ENCODE measurements around the gene SQSTM1. TPM values are rescaled to one million over a fixed set of nuclear protein-coding genes. Genes with fewer than 3 reads are reported as not detected.
A peak's percentile ranks its signal among the peaks of the same experiment; 100 is the strongest.

Gene SQSTM1
- total and polyA plus RNA-seq, 2 donors (not counting 1 experiment from before 2014, with no cell fraction given): 72.2 to 400 TPM

GRCh38 chr5:179839328-179840256 lies 18.9 kb downstream of the SQSTM1 start:
- no peak overlapping the region for H3K27ac ChIP-seq (ENCODE audit: low read length in 2 of 2)
- Mint-ChIP-seq H3K4me3 (no peak overlapping the region), H3K9me3 (ENCODE audit: insufficient read depth) (no peaks in the 10 kb centered on the region), H3K4me1 (peaks cover 7% of the 10 kb centered on the region), H3K27me3 (no peaks in the 10 kb centered on the region), H3K27ac (no peak overlapping the region)
- ChIA-PET CTCF (no interaction called here), POLR2A (interaction anchor here (0.7 to 1.0 kb wide), 2 partner anchors 19 kb away, joined by 3 to 7 read pairs; partner anchors contain the start of gene MRNIP)
- H3K4me2 ChIP-seq (replicated peaks; ENCODE audit: low read depth, low read length, poor library complexity, severe bottlenecking): no peak overlapping the region
- ATAC-seq (ENCODE audit: low read depth): no peak
- peaks cover 0 to 51% of the 10 kb centered on the region in 2 experiments for H3K36me3 ChIP-seq (replicated peaks in 1 of 2; ENCODE audit: control extremely low read depth in 1 of 2, control insufficient read depth in 1 of 2, extremely low read depth in 1 of 2, insufficient read depth in 2 of 2, low read length in 1 of 2)
- no peaks in the 10 kb centered on the region for H3K79me2 ChIP-seq (ENCODE audit: control insufficient read depth, insufficient read depth, low read length)
- H3K27me3 ChIP-seq (replicated peaks in 1 of 4; ENCODE audit: control extremely low read depth in 1 of 4, control insufficient read depth in 3 of 4, insufficient read depth in 4 of 4, low read length in 3 of 4): no peaks in the 10 kb centered on the region
- no peak overlapping the region for H3K4me3 ChIP-seq (ENCODE audit: control extremely low read depth in 1 of 5, extremely low read depth in 1 of 5, insufficient read depth in 1 of 5, low read depth in 2 of 5, low read length in 4 of 5)
- TF ChIP-seq, protein P1, sequence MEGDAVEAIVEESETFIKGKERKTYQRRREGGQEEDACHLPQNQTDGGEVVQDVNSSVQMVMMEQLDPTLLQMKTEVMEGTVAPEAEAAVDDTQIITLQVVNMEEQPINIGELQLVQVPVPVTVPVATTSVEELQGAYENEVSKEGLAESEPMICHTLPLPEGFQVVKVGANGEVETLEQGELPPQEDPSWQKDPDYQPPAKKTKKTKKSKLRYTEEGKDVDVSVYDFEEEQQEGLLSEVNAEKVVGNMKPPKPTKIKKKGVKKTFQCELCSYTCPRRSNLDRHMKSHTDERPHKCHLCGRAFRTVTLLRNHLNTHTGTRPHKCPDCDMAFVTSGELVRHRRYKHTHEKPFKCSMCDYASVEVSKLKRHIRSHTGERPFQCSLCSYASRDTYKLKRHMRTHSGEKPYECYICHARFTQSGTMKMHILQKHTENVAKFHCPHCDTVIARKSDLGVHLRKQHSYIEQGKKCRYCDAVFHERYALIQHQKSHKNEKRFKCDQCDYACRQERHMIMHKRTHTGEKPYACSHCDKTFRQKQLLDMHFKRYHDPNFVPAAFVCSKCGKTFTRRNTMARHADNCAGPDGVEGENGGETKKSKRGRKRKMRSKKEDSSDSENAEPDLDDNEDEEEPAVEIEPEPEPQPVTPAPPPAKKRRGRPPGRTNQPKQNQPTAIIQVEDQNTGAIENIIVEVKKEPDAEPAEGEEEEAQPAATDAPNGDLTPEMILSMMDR (IDR thresholded peaks at IDR 0.05): no peak
- no peak for TF ChIP-seq EZH2 (IDR thresholded peaks at IDR 0.05; ENCODE audit: borderline replicate concordance, insufficient read depth, low read depth, low read length, poor library complexity, severe bottlenecking)
- H3K4me1 ChIP-seq (ENCODE audit: control insufficient read depth in 2 of 2, insufficient read depth in 2 of 2, low read length in 2 of 2): peaks cover 3 to 8% of the 10 kb centered on the region in 2 donors
- WGBS (ENCODE audit: insufficient coverage): 95% methylated on average over 9 of the region's 16 CpGs
- H3K9me3 ChIP-seq (ENCODE audit: control extremely low read depth in 1 of 3, control insufficient read depth in 2 of 3, insufficient read depth in 1 of 3, low read length in 2 of 3): peaks cover 0 to 7% (median 0%) of the 10 kb centered on the region in 3 donors
- H2AFZ ChIP-seq (ENCODE audit: insufficient read depth, low read depth, low read length, poor library complexity, severe bottlenecking): no peak overlapping the region
- no peak for DNase-seq
- H3K9ac ChIP-seq (ENCODE audit: low read length): no peak overlapping the region
- intact Hi-C loops (cut with micrococcal nuclease): loop anchor here (5.0 kb wide), 1 partner anchor 37 kb away; no protein-coding TSS in a partner anchor
- H4K20me1 ChIP-seq (ENCODE audit: control insufficient read depth, insufficient read depth, low read length, poor library complexity, severe bottlenecking): peaks cover 19% of the 10 kb centered on the region

DNA sequence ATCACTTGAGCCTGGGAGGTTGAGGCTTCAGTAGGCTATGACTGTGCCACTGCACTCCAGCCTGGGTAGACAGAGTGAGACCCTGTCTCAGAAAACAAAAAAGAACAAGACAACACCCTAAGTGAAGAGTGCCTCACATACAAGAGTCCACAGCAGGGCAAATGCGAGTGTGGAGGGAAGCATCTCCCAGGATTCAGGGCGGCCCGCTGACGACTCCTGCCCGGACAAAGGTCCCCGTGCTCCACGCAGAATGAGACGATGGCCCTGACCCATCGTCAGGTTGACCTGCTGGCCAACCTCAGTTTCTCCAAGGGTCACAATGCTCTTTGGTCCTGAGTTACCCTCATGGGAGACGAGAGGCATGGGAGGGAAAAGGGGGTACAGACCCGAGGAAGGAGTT lies 19.6 kb downstream of the SQSTM1 start:
- TF ChIP-seq EZH2 (IDR thresholded peaks at IDR 0.05; ENCODE audit: borderline replicate concordance, insufficient read depth, low read depth, low read length, poor library complexity, severe bottlenecking): no peak
- TF ChIP-seq, protein P1 (IDR thresholded peaks at IDR 0.05): no peak
- Histone ChIP-seq H3K4me1 (ENCODE audit: control insufficient read depth in 2 of 2, insufficient read depth in 2 of 2, low read length in 2 of 2) (peaks cover 3 to 8% of the 10 kb centered on the region in 2 donors), H3K27me3 (replicated peaks in 1 of 4; ENCODE audit: control extremely low read depth in 1 of 4, control insufficient read depth in 3 of 4, insufficient read depth in 4 of 4, low read length in 3 of 4) (no peaks in the 10 kb centered on the region), H3K4me3 (ENCODE audit: control extremely low read depth in 1 of 5, extremely low read depth in 1 of 5, insufficient read depth in 1 of 5, low read depth in 2 of 5, low read length in 4 of 5) (no peak overlapping the region), H3K36me3 (replicated peaks in 1 of 2; ENCODE audit: control extremely low read depth in 1 of 2, control insufficient read depth in 1 of 2, extremely low read depth in 1 of 2, insufficient read depth in 2 of 2, low read length in 1 of 2) (peaks cover 0 to 51% of the 10 kb centered on the region in 2 experiments), H4K20me1 (ENCODE audit: control insufficient read depth, insufficient read depth, low read length, poor library complexity, severe bottlenecking) (peaks cover 19% of the 10 kb centered on the region), H3K79me2 (ENCODE audit: control insufficient read depth, insufficient read depth, low read length) (no peaks in the 10 kb centered on the region), H3K27ac (ENCODE audit: low read length in 2 of 2) (no peak overlapping the region), H3K4me2 (replicated peaks; ENCODE audit: low read depth, low read length, poor library complexity, severe bottlenecking) (no peak overlapping the region), H2AFZ (ENCODE audit: insufficient read depth, low read depth, low read length, poor library complexity, severe bottlenecking) (no peak overlapping the region), H3K9me3 (ENCODE audit: control extremely low read depth in 1 of 3, control insufficient read depth in 2 of 3, insufficient read depth in 1 of 3, low read length in 2 of 3) (peaks cover 0 to 11% (median 0%) of the 10 kb centered on the region in 3 donors), H3K9ac (ENCODE audit: low read length) (no peak overlapping the region)
- peaks cover 7% of the 10 kb centered on the region for H3K4me1 Mint-ChIP-seq
- POLR2A ChIA-PET: interaction anchor here (1.0 kb wide), 1 partner anchor 18 kb away, joined by 3 read pairs; the partner anchor contains the start of gene MRNIP
- ATAC-seq (ENCODE audit: low read depth) (no peak), DNase-seq (no peak)
- peak overlapping the region; percentile 15 for H3K27ac Mint-ChIP-seq
- H3K27me3 Mint-ChIP-seq: no peaks in the 10 kb centered on the region
- H3K9me3 Mint-ChIP-seq (ENCODE audit: insufficient read depth): peaks cover 3% of the 10 kb centered on the region
- CTCF ChIA-PET: no interaction called here
- no peak overlapping the region for H3K4me3 Mint-ChIP-seq
- WGBS (ENCODE audit: insufficient coverage): 98% methylated on average over 11 of the region's 11 CpGs
- intact Hi-C loops (cut with micrococcal nuclease): no loop called here

Measured in B cell (primary cell).